Thymus (tissue), 14 donors: Measurements from ENCODE around the gene TEX2. TPM values are rescaled to one million over a fixed set of nuclear protein-coding genes. Genes with fewer than 3 reads are reported as not detected.

Experiments used
- DNase-seq, 9 donors: peaks; one replicate each; pipeline ENCODE4 v3.0.0-alpha.2; 2013; ENCODE audit warnings: low spot score in 9 of 9, low read depth in 6 of 9, missing footprints in 1 of 9
- H3K27ac ChIP-seq, 2 donors: one replicate each; pipeline ENCODE4 v1.5.1; 2013; ENCODE audit warnings: control low read depth in 1 of 2, low read depth in 1 of 2, low read length in 1 of 2, mild to moderate bottlenecking in 1 of 2, moderate library complexity in 1 of 2
- H3K27me3 ChIP-seq, 2 donors: one replicate each; pipeline ENCODE4 v1.5.1; 2013; ENCODE audit warnings: low read length in 1 of 2; ENCODE audit not compliant: control insufficient read depth in 2 of 2, insufficient read depth in 1 of 2
- H3K36me3 ChIP-seq, 2 donors: one replicate each; pipeline ENCODE4 v1.5.1; 2013; ENCODE audit warnings: low read length in 1 of 2, mild to moderate bottlenecking in 1 of 2, moderate library complexity in 1 of 2; ENCODE audit not compliant: control insufficient read depth in 2 of 2, insufficient read depth in 2 of 2
- H3K4me1 ChIP-seq, 2 donors: one replicate each; pipeline ENCODE4 v1.5.1; 2013; ENCODE audit warnings: low read length in 2 of 2; ENCODE audit not compliant: control insufficient read depth in 2 of 2, insufficient read depth in 2 of 2
- H3K4me3 ChIP-seq, 2 donors: one replicate each; pipeline ENCODE4 v1.5.1; 2013; ENCODE audit warnings: low read length in 2 of 2, control low read depth in 1 of 2, mild to moderate bottlenecking in 1 of 2
- H3K9me3 ChIP-seq, 2 donors: one replicate each; pipeline ENCODE4 v1.5.1; 2013; ENCODE audit warnings: low read length in 1 of 2, mild to moderate bottlenecking in 1 of 2; ENCODE audit not compliant: control insufficient read depth in 2 of 2, insufficient read depth in 1 of 2
- WGBS: extraction: QIAGEN DNeasy Blood & Tissue Kit; methylation state at CpG from one replicate; pipeline ENCODE4 v1.1.7; 2013; 5-methylcytosine and 5-hydroxymethylcytosine counted together
- long read RNA-seq, 10 donors: transcript quantifications; one replicate each; lab custom pipeline, GENCODE V29; 2026
- polyA plus RNA-seq: library from polyadenylated mRNA; stranded (reverse); fragments of 200-250 nt; gene quantifications from one replicate; pipeline ENCODE4 v1.2.3, GENCODE V29; 2013
- total RNA-seq: library from RNA; stranded (reverse); fragments of 120-200 nt; gene quantifications from one replicate; pipeline ENCODE4 v1.2.4, GENCODE V29; 2013
- donor health status: healthy.

Gene TEX2
- 8.0 TPM for total RNA-seq
- 8.7 TPM for polyA plus RNA-seq
- long read RNA-seq, donor 1: 0 reads
- long read RNA-seq, donor 2: 0 reads
- long read RNA-seq, donor 3, full-length matches to known transcripts: 4 of 4 reads
- long read RNA-seq, donor 3, partial matches to known transcripts: 0 of 4 reads
- long read RNA-seq, donor 3, other reads (novel, unspliced or antisense): 0 of 4 reads
- long read RNA-seq, donor 4, full-length matches to known transcripts: 1 of 1 reads
- long read RNA-seq, donor 4, partial matches to known transcripts: 0 of 1 reads
- long read RNA-seq, donor 4, other reads (novel, unspliced or antisense): 0 of 1 reads
- long read RNA-seq, donor 5, full-length matches to known transcripts: 1 of 1 reads
- long read RNA-seq, donor 5, partial matches to known transcripts: 0 of 1 reads
- long read RNA-seq, donor 5, other reads (novel, unspliced or antisense): 0 of 1 reads
- long read RNA-seq, donor 6, full-length matches to known transcripts: 1 of 1 reads
- long read RNA-seq, donor 6, partial matches to known transcripts: 0 of 1 reads
- long read RNA-seq, donor 6, other reads (novel, unspliced or antisense): 0 of 1 reads
- long read RNA-seq, donor 7, full-length matches to known transcripts: 1 of 1 reads
- long read RNA-seq, donor 7, partial matches to known transcripts: 0 of 1 reads
- long read RNA-seq, donor 7, other reads (novel, unspliced or antisense): 0 of 1 reads
- long read RNA-seq, donor 8: 0 reads
- long read RNA-seq, donor 9: 0 reads
- long read RNA-seq, donor 10: 0 reads

GRCh38 chr17:64263000-64263766 is at the start of gene TEX2:
TSS of gene TEX2 (minus strand) at chr17:64263260. CDS start at chr17:64214217, 49,043 bp downstream.
- peak within 1 kb of the TSS; percentile 88 to 90 for H3K27ac ChIP-seq
- no peaks in the 10 kb centered on the region for H3K36me3 ChIP-seq
- no peaks in the 10 kb centered on the region for H3K9me3 ChIP-seq
- H3K27me3 ChIP-seq: no peaks in the 10 kb centered on the region
- under 1% methylated on average over 69 of the region's 69 CpGs for WGBS
- peak within 1 kb of the TSS; percentile 79 to 92 for H3K4me3 ChIP-seq
- DNase-seq: peak; percentile 76 to 95 (median 86)
- H3K4me1 ChIP-seq: peaks cover 27 to 34% of the 10 kb centered on the region in 2 donors

- H3K27me3 ChIP-seq: no peaks in the 10 kb centered on the region
- no peak for DNase-seq
- no peaks in the 10 kb centered on the region for H3K9me3 ChIP-seq
- no peak overlapping the region for H3K27ac ChIP-seq
- WGBS: 92% methylated on average over 4 of the region's 4 CpGs
- no peaks in the 10 kb centered on the region for H3K36me3 ChIP-seq
- no peaks in the 10 kb centered on the region for H3K4me1 ChIP-seq
- H3K4me3 ChIP-seq: no peak overlapping the region
Measured at GRCh38 chr17:64309710-64310109, 46.6 kb upstream of the TEX2 start.

GRCh38 chr17:64309021-64309420 is 46.0 kb upstream of the TEX2 start:
- H3K9me3 ChIP-seq: no peaks in the 10 kb centered on the region
- H3K27me3 ChIP-seq: no peaks in the 10 kb centered on the region
- WGBS: 94% methylated on average over 2 of the region's 2 CpGs
- no peaks in the 10 kb centered on the region for H3K36me3 ChIP-seq
- no peak overlapping the region for H3K4me3 ChIP-seq
- no peak for DNase-seq
- H3K27ac ChIP-seq: no peak overlapping the region
- no peaks in the 10 kb centered on the region for H3K4me1 ChIP-seq

- no peak overlapping the region for H3K27ac ChIP-seq
- H3K9me3 ChIP-seq: no peaks in the 10 kb centered on the region
- no peaks in the 10 kb centered on the region for H3K4me1 ChIP-seq
- no peaks in the 10 kb centered on the region for H3K27me3 ChIP-seq
- peak; percentile 44 to 87 (median 72) for DNase-seq
- H3K36me3 ChIP-seq: no peaks in the 10 kb centered on the region
- WGBS: 57% methylated on average over 11 of the region's 11 CpGs
- H3K4me3 ChIP-seq: no peak overlapping the region
Measured at GRCh38 chr17:64306850-64307463, 43.9 kb upstream of the TEX2 start.

- no peaks in the 10 kb centered on the region for H3K4me1 ChIP-seq
- DNase-seq: no peak
- H3K4me3 ChIP-seq: no peak overlapping the region
- no peak overlapping the region for H3K27ac ChIP-seq
- no peaks in the 10 kb centered on the region for H3K9me3 ChIP-seq
- WGBS: 95% methylated on average over 2 of the region's 2 CpGs
- H3K27me3 ChIP-seq: no peaks in the 10 kb centered on the region
- H3K36me3 ChIP-seq: no peaks in the 10 kb centered on the region
Measured at GRCh38 chr17:64304551-64304950, 41.5 kb upstream of the TEX2 start.

GRCh38 chr17:64300699-64300965 is 37.6 kb upstream of the TEX2 start:
- 97% methylated on average over 8 of the region's 8 CpGs for WGBS
- no peak for DNase-seq
- Histone ChIP-seq H3K4me1 (no peaks in the 10 kb centered on the region), H3K27ac (no peak overlapping the region), H3K36me3 (no peaks in the 10 kb centered on the region), H3K9me3 (no peaks in the 10 kb centered on the region), H3K27me3 (no peaks in the 10 kb centered on the region), H3K4me3 (no peak overlapping the region)

GRCh38 chr17:64297467-64298088 is 34.5 kb upstream of the TEX2 start:
- DNase-seq: no peak
- Histone ChIP-seq H3K4me3 (no peak overlapping the region), H3K4me1 (no peaks in the 10 kb centered on the region), H3K36me3 (no peaks in the 10 kb centered on the region), H3K27ac (no peak overlapping the region), H3K27me3 (no peaks in the 10 kb centered on the region), H3K9me3 (no peaks in the 10 kb centered on the region)
- 97% methylated on average over 8 of the region's 8 CpGs for WGBS

- Histone ChIP-seq H3K4me3 (no peak overlapping the region), H3K27ac (no peak overlapping the region), H3K9me3 (peaks cover 0 to 5% of the 10 kb centered on the region in 2 donors), H3K27me3 (no peaks in the 10 kb centered on the region), H3K4me1 (no peaks in the 10 kb centered on the region), H3K36me3 (no peaks in the 10 kb centered on the region)
- DNase-seq: no peak
- WGBS: 94% methylated on average over 5 of the region's 5 CpGs
Measured at GRCh38 chr17:64296246-64296645, 33.2 kb upstream of the TEX2 start.
